DOHH2 (cell line): Measurements from ENCODE around the gene CEBPA.

Source experiments
- CTCF ChIP-seq: fragments of 200-600 bp; sonication (generic); IDR thresholded peaks from one replicate; pipeline ENCODE4 v1.5.1; 2014; ENCODE audit warnings: antibody characterized with exemption, mild to moderate bottlenecking, low read depth, low read length; ENCODE audit not compliant: poor library complexity, severe bottlenecking
- EZH2phosphoT487 ChIP-seq: fragments of 200-600 bp; sonication (generic); IDR thresholded peaks from 2 replicates; pipeline ENCODE4 v1.6.1; 2017; ENCODE audit warnings: borderline replicate concordance, mild to moderate bottlenecking, antibody characterized with exemption, low read length, moderate library complexity, mixed read lengths

DNA sequence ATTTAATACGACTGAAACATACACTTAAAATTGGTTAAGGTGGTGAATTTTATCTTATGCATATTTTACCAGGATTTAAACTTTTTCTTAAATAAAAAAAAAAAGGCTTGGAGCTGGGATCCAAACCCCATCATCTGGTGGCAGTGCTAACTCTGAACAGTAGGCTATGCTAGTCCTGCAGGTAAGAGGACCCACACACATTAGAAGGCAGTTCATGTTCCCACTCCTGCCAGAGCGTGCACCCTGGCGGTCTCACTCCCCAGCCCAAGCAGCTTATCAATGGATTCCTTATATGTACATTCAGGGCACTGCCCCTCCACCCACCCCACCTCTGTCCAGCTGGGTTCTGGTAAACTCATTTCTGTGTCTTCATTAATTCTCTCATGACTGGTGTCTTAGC is 31.3 kb upstream of the CEBPA start:
- no peak for TF ChIP-seq CTCF
- no peak for TF ChIP-seq EZH2phosphoT487
